GM19240 (cell line): ENCODE measurements around the gene GPC6.

Experiments
- DNase-seq: peaks from one replicate; pipeline ENCODE4 v3.0.0; 2011; ENCODE audit warnings: low spot score; ENCODE audit not compliant: insufficient read length

The GPC6 gene

DNA sequence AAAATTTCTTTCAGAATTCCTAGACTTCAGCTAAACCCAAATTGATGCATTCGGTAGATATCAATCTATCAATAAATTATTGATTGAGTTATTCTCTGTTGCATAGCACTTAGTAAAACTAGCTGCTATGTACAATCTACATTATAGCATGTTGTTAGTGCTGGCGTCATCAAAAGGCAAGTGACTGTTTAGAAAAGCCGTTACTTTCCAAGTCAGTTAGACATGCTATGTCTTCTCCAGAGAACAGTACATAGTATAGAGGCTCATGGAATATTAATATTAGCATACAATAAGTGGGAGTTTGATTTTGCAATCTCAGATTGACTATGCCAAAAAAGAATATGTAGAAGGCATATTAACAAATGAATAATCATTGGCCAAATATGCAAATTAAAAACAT lies 1087.3 kb downstream of the GPC6 start:
- DNase-seq, result no peak

DNA sequence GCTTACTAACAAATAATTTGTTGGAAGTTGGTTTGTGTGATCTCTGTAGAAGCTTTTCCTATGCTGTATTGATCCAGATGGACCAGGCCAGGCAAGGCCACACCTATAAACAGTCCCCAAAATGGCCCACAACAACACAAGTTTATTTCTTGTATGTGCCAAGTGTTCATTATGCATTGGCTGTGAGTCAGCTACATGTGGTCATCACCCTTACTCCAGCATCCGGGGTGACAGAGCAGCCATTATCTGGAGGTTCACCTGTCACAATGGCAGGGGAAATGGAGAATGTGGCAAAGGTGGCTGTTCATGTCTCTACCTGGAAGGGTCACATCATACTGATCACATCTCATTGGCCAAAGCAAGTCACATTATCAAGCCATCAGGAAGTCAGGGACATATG lies 1088.6 kb downstream of the GPC6 start:
- DNase-seq, result no peak

- DNase-seq, result no peak
Measured at GRCh38 chr13:94317063-94317491, 1090.5 kb downstream of the GPC6 start.

GRCh38 chr13:94318418-94318817 lies 1091.8 kb downstream of the GPC6 start:
- DNase-seq, result no peak

GRCh38 chr13:94319501-94319900 lies 1092.9 kb downstream of the GPC6 start:
- no peak for DNase-seq

DNA sequence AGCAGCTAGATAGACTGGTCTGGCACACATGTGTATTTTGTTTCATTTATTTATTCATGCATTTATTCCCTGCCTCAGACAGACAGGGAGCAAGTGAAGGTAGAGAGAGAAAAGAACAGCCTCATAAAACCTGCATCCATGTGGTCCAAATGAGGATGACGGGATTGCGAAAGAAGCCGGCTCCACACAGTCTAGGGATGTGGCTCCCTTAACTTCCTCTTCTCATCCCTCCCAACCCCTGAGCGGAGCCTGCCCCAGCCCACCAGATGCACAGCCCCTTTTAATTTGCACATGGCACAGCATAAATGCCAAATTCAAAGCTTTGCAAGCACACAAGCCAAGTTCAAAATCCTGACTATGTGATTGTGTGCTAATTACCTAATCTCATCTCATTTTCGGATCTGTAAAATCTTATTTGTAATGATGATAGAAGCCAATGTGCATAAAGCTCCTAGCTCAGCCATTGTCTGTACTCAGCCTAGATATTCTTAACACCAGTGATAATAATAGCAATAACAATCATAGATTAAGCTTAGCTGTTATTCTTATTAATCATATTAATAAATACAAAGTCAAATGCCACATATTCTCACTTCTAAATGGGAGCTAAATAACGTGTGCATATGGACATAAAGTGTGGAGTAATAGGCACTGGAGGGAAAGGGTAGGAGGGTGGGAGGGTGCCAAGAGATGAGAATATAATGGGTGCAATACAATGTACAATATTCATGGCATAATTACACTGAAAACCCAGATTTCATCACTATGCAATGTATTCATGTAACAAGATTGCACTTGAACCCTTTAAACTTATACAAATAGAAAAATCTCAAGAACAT lies 1096.5 kb downstream of the GPC6 start:
- no peak for DNase-seq

DNA sequence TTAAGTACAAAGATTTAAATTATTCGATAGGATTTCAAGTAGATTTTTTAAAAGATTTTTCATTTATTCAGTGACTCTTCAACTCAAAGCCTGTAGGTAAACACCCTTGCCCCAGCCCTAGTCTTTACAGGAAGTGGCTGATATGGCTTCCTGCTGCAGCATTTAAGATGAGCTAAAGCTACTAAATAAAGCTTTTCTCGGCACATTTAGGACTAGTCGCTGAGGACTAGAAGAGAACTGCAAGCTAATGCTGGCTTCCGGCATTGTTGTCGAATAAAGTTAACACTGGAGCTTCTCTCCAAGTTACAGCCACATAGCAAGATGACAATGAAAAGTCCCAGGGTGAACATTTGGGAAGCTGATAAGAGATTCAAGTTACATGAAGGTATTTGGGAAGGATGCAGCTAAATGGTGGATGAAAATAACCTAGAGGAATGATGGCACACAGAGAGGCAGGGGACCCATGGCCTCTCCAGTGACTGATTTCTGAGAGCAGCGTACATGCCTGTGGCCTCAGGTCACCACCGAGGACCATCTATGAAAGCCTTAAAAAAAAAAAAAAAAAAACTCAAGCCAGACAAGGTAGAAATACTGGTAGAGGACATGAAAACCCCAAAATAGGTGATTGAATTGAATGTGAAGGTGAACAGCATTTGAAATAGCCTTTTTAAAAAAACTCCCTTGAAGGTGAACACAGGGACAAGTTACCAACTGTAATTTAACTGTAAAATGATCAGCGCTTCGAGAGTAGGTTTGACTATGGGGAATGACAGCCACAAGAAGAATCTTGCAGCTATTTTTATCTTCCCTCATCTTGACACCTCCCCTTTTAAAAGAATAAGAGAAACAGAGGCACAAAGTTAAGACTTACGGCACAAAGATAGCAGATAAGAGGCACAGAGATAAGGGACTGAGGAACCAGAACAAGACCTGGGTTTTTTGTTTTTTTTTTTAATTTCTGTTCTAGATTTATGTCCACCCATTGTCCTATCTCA lies 1097.5 kb downstream of the GPC6 start:
- DNase-seq, result no peak

DNA sequence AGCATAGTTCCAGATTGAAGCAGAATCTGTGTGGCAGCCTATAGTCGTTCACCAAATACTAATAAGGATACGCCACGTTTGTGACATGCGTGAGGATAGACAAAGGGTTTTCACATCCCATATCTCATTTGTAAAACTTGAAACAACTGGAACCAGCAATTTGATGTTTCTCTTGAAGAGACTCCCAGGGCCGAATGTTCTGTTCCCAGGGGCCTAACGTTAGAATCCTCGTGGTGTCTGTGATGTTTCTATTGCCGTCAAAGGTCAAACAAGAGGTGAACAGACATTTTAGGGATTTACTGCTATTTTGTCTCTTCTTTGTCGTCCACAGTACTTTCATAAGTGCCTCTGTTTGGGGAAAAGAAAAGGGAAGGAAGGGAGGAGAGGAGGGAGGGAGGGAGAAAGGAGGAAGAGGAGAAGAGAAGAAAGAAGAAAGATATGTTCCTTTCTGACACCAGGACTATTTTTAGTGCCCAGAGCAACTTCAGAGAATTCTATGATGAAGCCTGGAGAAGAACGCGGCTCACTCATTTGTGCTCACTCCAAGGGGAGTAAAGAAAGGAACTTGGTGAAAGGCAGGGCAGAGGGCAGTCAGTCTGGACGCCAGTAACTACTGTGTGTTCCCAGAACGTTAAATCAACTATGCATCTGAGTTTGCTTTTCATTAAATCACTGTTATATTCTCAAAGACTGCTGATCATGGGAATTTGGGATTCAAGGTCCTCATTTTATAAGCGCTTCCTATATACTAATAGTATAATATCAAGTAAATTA lies 1098.3 kb downstream of the GPC6 start:
- DNase-seq, result no peak

DNA sequence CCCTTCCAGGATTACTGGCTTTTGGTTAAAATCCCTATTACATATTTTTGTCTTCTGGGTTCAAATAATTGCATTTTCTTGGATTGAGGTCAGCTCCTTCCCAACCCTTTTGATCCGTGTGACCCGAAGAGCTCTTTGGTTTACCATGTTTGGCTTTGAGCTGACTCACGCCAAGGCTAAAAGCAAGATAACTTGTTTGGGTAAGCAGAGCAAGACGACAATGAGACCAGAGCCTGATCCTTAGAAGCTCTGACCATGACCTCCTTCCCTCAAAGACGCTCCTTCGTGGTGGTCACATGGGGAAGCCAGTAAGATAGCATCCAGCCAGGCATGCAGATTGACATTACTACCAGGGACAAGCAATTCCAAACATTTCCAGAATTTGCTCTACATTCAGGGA lies 1099.0 kb downstream of the GPC6 start:
- DNase-seq, result no peak

- DNase-seq, result no peak
Measured at GRCh38 chr13:94327318-94327717, 1100.7 kb downstream of the GPC6 start.

DNA sequence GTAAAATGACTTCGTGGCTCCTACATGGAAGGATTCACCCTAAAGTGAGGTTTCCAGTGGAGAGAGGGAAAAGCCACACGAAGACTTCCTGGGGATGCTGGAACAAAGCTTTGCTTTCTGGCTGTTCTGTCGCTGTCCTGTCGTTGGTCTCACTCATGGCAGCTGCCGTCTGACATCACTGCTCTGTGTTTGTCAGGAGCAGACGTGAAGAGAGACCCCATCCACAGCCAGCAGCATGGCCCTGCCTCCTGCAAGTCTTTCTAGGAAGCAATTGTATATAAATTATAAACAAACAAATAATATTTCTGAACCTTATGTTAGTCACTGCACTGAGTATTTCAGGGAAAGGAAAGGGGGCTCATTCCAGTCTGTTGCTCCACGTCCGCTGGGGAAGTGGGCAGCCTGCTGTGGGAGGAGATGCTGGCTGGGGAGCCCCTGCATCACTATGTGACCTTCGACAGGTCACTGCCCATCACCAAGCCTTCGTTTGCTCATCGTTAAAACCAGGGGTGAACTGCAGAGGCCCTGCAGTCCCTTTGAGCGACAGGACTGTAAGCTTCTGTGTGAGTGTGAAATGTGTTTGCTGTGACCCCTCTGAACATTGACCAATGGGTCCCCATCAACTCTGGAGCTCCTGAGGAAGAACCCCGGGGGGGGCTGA lies 1101.9 kb downstream of the GPC6 start:
- no peak for DNase-seq

GRCh38 chr13:94329277-94329676 lies 1102.7 kb downstream of the GPC6 start:
- DNase-seq, result no peak

DNA sequence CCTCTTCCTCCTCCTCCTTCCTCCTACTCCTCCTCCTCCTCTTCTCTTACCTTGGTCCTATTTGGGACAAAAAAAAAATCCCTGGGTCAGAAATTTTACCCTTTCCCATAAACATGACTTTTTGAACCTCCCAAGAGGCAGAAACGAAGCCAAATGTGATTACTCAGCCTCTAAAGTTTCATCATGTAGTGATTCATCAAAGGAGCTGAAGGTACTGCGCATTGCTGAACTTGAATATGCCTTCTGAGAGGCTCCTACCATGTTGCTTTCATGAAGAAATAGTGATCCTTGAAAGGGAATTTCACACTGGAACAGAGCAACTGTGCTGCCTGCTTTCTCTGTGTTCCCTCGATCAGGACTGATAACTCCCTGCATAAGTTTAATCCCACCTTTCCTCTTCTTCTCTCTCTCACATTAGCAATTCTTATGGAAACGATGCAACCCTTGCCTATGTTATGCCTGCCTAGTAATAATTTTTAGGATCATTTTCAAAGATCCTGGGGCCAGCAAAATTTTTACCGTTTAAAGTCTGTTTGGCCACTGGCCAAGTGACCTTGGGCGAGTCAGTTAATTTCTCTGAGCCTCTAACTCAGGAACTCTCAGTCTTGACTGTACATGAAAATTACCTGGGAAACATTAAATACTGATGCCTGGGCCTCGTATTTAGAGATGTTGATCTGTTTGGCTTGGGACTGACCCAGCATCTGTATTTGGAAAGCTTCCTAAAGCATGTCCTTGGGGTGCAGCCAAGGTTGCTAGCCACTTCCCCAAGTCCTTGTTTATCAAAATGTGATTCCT lies 1103.3 kb downstream of the GPC6 start:
- DNase-seq, result no peak

- DNase-seq, result no peak
Measured at GRCh38 chr13:94330552-94331071, 1104.0 kb downstream of the GPC6 start.

DNA sequence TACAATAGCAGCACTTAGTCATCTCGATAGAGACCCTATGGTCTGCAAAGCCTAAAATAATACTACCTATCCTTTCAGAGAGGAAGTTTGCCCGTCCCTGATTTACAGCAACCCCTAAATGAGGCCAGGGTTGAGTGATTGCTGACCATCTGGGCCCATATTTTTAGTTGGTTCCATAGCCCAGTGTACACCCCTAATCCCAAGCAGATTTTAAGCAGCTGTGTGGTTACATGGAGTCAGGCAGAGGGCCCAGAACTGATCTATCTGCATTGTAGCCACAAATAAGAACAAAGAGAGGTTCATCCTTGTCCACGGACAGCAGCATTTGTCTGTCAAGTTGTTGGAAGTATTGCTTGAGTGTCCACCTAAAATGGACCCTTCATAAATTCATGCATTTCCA lies 1104.7 kb downstream of the GPC6 start:
- no peak for DNase-seq

GRCh38 chr13:94332359-94333096 lies 1105.9 kb downstream of the GPC6 start:
- no peak for DNase-seq

DNA sequence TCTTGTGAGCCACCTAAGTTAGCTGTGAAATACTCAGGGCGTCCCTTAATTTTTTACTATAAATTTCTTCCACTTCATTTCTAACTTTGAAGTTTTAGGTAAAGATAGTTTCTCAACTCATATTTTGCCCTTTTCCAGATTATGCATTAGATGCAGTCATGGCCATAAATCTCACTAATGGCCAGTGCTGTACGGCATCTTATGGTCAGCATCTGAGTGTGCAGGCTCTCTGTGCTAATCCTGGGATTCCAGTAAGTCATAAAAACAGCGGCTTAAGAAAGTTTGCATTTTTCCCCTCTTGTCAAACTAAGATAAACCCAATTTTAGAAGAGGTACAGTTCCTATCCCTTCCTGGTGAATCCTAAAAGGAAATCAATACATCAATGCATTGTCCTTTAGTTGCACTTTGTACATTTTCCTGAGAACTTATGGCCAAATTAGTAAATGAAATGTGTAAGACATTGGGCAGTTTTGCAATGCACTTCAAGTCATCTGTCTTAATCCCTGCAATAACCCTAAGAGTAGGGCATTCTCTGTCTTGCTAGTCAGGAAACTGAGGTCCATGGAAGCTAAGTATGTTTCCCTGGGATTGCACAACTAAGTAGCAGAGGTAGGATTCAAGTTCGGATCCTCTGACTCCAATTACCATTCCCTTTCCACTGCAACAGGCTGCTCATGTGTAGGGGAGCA lies 1106.7 kb downstream of the GPC6 start:
- no peak for DNase-seq

DNA sequence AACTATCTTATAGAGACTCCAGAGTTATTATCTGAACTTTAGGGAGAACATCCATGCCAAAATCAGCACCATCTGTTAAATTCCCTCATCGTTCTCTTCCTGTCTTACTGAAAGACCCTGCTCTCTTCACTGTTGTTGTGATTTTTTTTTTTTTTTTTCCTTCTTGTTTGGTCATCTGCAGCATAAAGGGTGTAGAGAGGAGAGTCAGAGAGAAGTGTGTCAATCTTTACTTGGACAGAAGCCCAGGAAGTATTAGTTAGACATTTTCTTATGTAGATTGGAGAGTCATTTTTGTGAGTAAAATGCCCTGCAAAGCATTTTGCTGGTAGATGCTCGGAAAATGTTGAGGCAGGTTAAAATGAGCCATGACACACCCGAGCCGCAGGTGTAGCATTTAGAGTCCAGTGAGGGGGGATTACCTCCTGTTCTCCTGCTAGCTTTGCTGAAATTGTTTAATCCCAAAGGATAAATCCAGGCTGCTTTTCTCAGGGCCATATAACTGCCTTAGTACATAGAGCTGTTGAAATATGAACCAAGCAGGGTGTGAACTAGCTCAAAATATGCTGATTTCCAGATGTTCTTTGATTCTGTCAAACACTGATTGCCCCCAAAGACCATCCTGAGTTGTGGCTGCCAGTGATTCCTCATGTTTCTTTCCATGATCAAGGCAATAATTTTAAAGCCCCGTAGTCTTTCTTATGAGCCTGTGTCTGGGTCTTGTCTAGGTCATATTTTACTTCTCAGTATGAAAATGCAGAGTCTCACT lies 1109.3 kb downstream of the GPC6 start:
- no peak for DNase-seq
